Esophagus muscularis mucosa (tissue), 4 donors: Measurements from ENCODE around the gene SAV1.
A peak's percentile ranks its signal among the peaks of the same experiment; 100 is the strongest.

Experiments
- CTCF ChIP-seq, 3 experiments: fragments of 200-600 bp in 2 of 3; fragments of 450-650 bp in 1 of 3; sonication (generic) in 2 of 3; IDR thresholded peaks; one replicate each; pipeline ENCODE4 v1.5.1; 2017 to 2019; ENCODE audit warnings: antibody characterized with exemption in 3 of 3, mild to moderate bottlenecking in 2 of 3, moderate library complexity in 1 of 3
- EP300 ChIP-seq: sonication (generic); formaldehyde crosslinking; IDR thresholded peaks from one replicate; pipeline ENCODE4 v1.6.1; 2017; ENCODE audit warnings: antibody characterized with exemption
- POLR2A ChIP-seq: fragments of 450-650 bp; IDR thresholded peaks from one replicate; pipeline ENCODE4 v1.6.1; 2017; ENCODE audit warnings: antibody characterized with exemption, moderate library complexity, mild to moderate bottlenecking, low read depth

GRCh38 chr14:50599700-50600444 is 68.2 kb downstream of the SAV1 start:
- TF ChIP-seq CTCF (IDR thresholded peaks at IDR 0.05) (peak; percentile 47 to 57 (median 48)), POLR2A (no peak), EP300 (no peak)
